ENCODE measurements around the gene LRRC34.

GRCh38 chr3:169792359-169792758 is 20.3 kb downstream of the LRRC34 start:
- TF ChIP-seq JUND (IDR thresholded peaks at IDR 0.05), result no peak
- TF ChIP-seq CTCF (IDR thresholded peaks at IDR 0.05; ENCODE audit: low read depth, low read length, missing input control), result no peak

All from liver (tissue), 3 donors.